ENCODE data around the gene JPH3.

Gene JPH3

GRCh38 chr16:87684106-87684677 lies 81.9 kb downstream of the JPH3 start:
- no peak for DNase-seq

GRCh38 chr16:87684711-87685404 lies 82.5 kb downstream of the JPH3 start:
- no peak for DNase-seq

GRCh38 chr16:87685405-87685755 lies 83.1 kb downstream of the JPH3 start:
- no peak for DNase-seq

- DNase-seq: no peak
These were observed 83.5 kb downstream of the JPH3 start for GRCh38 chr16:87685766-87686165.

- DNase-seq: no peak
These were observed 84.4 kb downstream of the JPH3 start for GRCh38 chr16:87686697-87687096.

- no peak for DNase-seq
These were observed 85.0 kb downstream of the JPH3 start for GRCh38 chr16:87687126-87687910.

- no peak for DNase-seq
These were observed 85.8 kb downstream of the JPH3 start for GRCh38 chr16:87687998-87688529.

- no peak for DNase-seq
These were observed 86.8 kb downstream of the JPH3 start for GRCh38 chr16:87688876-87689815.

GRCh38 chr16:87689956-87690465 lies 87.7 kb downstream of the JPH3 start:
- DNase-seq: no peak

GRCh38 chr16:87690911-87691685 lies 88.8 kb downstream of the JPH3 start:
- DNase-seq: no peak

- DNase-seq: no peak
These were observed 89.4 kb downstream of the JPH3 start for GRCh38 chr16:87691686-87692079.

GRCh38 chr16:87692176-87692575 lies 89.9 kb downstream of the JPH3 start:
- no peak for DNase-seq

- no peak for DNase-seq
These were observed 90.4 kb downstream of the JPH3 start for GRCh38 chr16:87692756-87693155.

- DNase-seq: no peak
These were observed 91.5 kb downstream of the JPH3 start for GRCh38 chr16:87693827-87694226.

- DNase-seq: no peak
These were observed 92.3 kb downstream of the JPH3 start for GRCh38 chr16:87694441-87695125.

- DNase-seq: no peak
These were observed 93.2 kb downstream of the JPH3 start for GRCh38 chr16:87695534-87695933.

GRCh38 chr16:87696726-87697125 lies 94.4 kb downstream of the JPH3 start:
- DNase-seq: no peak

- DNase-seq: no peak
These were observed 94.9 kb downstream of the JPH3 start for GRCh38 chr16:87697256-87697655.

- no peak for DNase-seq
These were observed 95.5 kb downstream of the JPH3 start for GRCh38 chr16:87697792-87698191.

- DNase-seq: no peak
These were observed 95.9 kb downstream of the JPH3 start for GRCh38 chr16:87698241-87698640.

GRCh38 chr16:87698676-87699199 lies 96.4 kb downstream of the JPH3 start:
- no peak for DNase-seq

Data from activated CD4-positive, alpha-beta T cell treated with anti-CD3 and anti-CD28 coated beads, Interleukin-2, amount 50 U/mL, for 4 hours (primary cell).